Liver (tissue), 9 donors: ENCODE measurements around the gene CCDC74A. TPM values are rescaled to one million over a fixed set of nuclear protein-coding genes. Genes with fewer than 3 reads are reported as not detected.
"Not testable (repeated sequence)": the region's sequence is repeated elsewhere in the genome, so short reads cannot be mapped to it uniquely, and the experiment has no call there.

Source experiments
- DNase-seq: peaks from one replicate; pipeline ENCODE4 v3.0.0-alpha.2; 2017; ENCODE audit warnings: low spot score
- H3K27ac ChIP-seq, 2 donors: one replicate each; pipeline ENCODE4 v1.7.0; 2013; ENCODE audit warnings: inconsistent platforms in 2 of 2, low read length in 2 of 2, control low read depth in 1 of 2, low read depth in 1 of 2, mild to moderate bottlenecking in 1 of 2
- H3K27me3 ChIP-seq, 4 donors: one replicate each; pipeline versions ENCODE4 v1.6.1 to v1.7.0; 2013; ENCODE audit warnings: low read length in 3 of 4, inconsistent platforms in 1 of 4, mild to moderate bottlenecking in 1 of 4, moderate library complexity in 1 of 4; ENCODE audit not compliant: control insufficient read depth in 4 of 4, insufficient read depth in 4 of 4
- H3K36me3 ChIP-seq, 4 donors: one replicate each; pipeline versions ENCODE4 v1.6.1 to v1.7.0; 2013; ENCODE audit warnings: low read length in 3 of 4, mild to moderate bottlenecking in 3 of 4, low read depth in 1 of 4, moderate library complexity in 1 of 4; ENCODE audit not compliant: control insufficient read depth in 4 of 4, insufficient read depth in 3 of 4
- H3K4me1 ChIP-seq, 4 donors: one replicate each; pipeline versions ENCODE4 v1.6.1 to v1.7.0; 2013; ENCODE audit warnings: low read length in 3 of 4, mild to moderate bottlenecking in 3 of 4, moderate library complexity in 1 of 4; ENCODE audit not compliant: control insufficient read depth in 4 of 4, insufficient read depth in 4 of 4
- H3K4me3 ChIP-seq, 3 donors: one replicate each; pipeline versions ENCODE4 v1.6.1 to v1.7.0; 2013; ENCODE audit warnings: low read length in 3 of 3, control low read depth in 1 of 3, low read depth in 1 of 3, mild to moderate bottlenecking in 1 of 3
- H3K9ac ChIP-seq, 2 donors: one replicate each; pipeline ENCODE4 v1.7.0; 2013; ENCODE audit warnings: low read length in 2 of 2, mild to moderate bottlenecking in 2 of 2, moderate library complexity in 2 of 2, control low read depth in 1 of 2, low read depth in 1 of 2
- H3K9me3 ChIP-seq, 4 donors: one replicate each; pipeline versions ENCODE4 v1.6.1 to v1.7.0; 2013; ENCODE audit warnings: low read length in 3 of 4; ENCODE audit not compliant: control insufficient read depth in 4 of 4
- ATF3 ChIP-seq: IDR thresholded peaks from 2 replicates; pipeline ENCODE4 v1.6.1; 2016; ENCODE audit warnings: antibody characterized with exemption
- EGR1 ChIP-seq, 2 donors: IDR thresholded peaks; 2 replicates each; pipeline ENCODE4 v1.6.1; 2016 to 2018; ENCODE audit warnings: antibody characterized with exemption in 2 of 2, low read depth in 2 of 2
- FOXA1 ChIP-seq: IDR thresholded peaks from 2 replicates; pipeline ENCODE4 v1.6.1; 2016; ENCODE audit warnings: antibody characterized with exemption
- FOXA2 ChIP-seq: IDR thresholded peaks from 2 replicates; pipeline ENCODE4 v1.6.1; 2016; ENCODE audit warnings: antibody characterized with exemption
- GABPA ChIP-seq, 2 donors: IDR thresholded peaks in 1 of 2; conservative IDR thresholded peaks in 1 of 2; 2 replicates each; pipeline ENCODE4 v1.6.1; 2016; ENCODE audit warnings: antibody characterized with exemption in 2 of 2, mild to moderate bottlenecking in 1 of 2, moderate library complexity in 1 of 2
- HNF4A ChIP-seq, 2 donors: conservative IDR thresholded peaks; 2 replicates each; pipeline ENCODE4 v1.6.1; 2016; ENCODE audit warnings: antibody characterized with exemption in 2 of 2, mild to moderate bottlenecking in 2 of 2
- HNF4G ChIP-seq: IDR thresholded peaks from 2 replicates; pipeline ENCODE4 v1.6.1; 2016; ENCODE audit warnings: antibody characterized with exemption
- JUND ChIP-seq, 2 donors: IDR thresholded peaks; 2 replicates each; pipeline ENCODE4 v1.6.1; 2016; ENCODE audit warnings: antibody characterized with exemption in 2 of 2
- MAX ChIP-seq: IDR thresholded peaks from 2 replicates; pipeline ENCODE4 v1.6.1; 2016; ENCODE audit warnings: antibody characterized with exemption
- NR2F2 ChIP-seq: IDR thresholded peaks from 2 replicates; pipeline ENCODE4 v1.6.1; 2016; ENCODE audit warnings: antibody characterized with exemption
- RAD21 ChIP-seq, 2 donors: IDR thresholded peaks; 2 replicates each; pipeline ENCODE4 v1.6.1; 2016; ENCODE audit warnings: antibody characterized with exemption in 2 of 2, mild to moderate bottlenecking in 2 of 2
- REST ChIP-seq: IDR thresholded peaks from 2 replicates; pipeline ENCODE4 v1.6.1; 2016; ENCODE audit warnings: antibody characterized with exemption, mild to moderate bottlenecking
- RXRA ChIP-seq, 2 donors: IDR thresholded peaks; 2 replicates each; pipeline ENCODE4 v1.6.1; 2017 to 2018; ENCODE audit warnings: antibody characterized with exemption in 2 of 2, mild to moderate bottlenecking in 1 of 2
- SP1 ChIP-seq: IDR thresholded peaks from 2 replicates; pipeline ENCODE4 v1.6.1; 2018; ENCODE audit warnings: antibody characterized with exemption, mild to moderate bottlenecking
- TAF1 ChIP-seq: conservative IDR thresholded peaks from 2 replicates; pipeline ENCODE4 v1.6.1; 2016; ENCODE audit warnings: antibody characterized with exemption, mild to moderate bottlenecking
- YY1 ChIP-seq: IDR thresholded peaks from 2 replicates; pipeline ENCODE4 v1.6.1; 2016; ENCODE audit warnings: antibody characterized with exemption, mild to moderate bottlenecking
- WGBS: extraction: QIAGEN DNeasy Blood & Tissue Kit; methylation state at CpG from one replicate; pipeline ENCODE4 v1.1.7; 2013; 5-methylcytosine and 5-hydroxymethylcytosine counted together
- polyA plus RNA-seq, 2 donors: library from polyadenylated mRNA; stranded (reverse) in 1 of 2; unstranded in 1 of 2; fragments of 200-250 nt in 1 of 2; fragments of >200 nt in 1 of 2; fragmentation: Nextera tagmentation in 1 of 2; extraction: Ambion mirVana in 1 of 2; gene quantifications; one replicate each; pipeline versions ENCODE4 v1.2.1 to v1.2.3, GENCODE V29; 2013 to 2015
- total RNA-seq, 2 donors: library from RNA; depleted of rRNA; stranded (reverse); fragments of >200 nt; gene quantifications; one replicate each; pipeline ENCODE4 v1.2.3, GENCODE V29; 2014
- TF ChIP-seq, protein P1 (sequence below): IDR thresholded peaks from 2 replicates; pipeline ENCODE4 v1.6.1; 2016; ENCODE audit warnings: antibody characterized with exemption
- TF ChIP-seq, protein P2 (sequence below): fragments of 150-350 bp; IDR thresholded peaks from 2 replicates; pipeline ENCODE4 v1.5.1; 2017; ENCODE audit warnings: improper control_type of control experiment, low read depth, low read length; ENCODE audit not compliant: missing input control
- donor health status: healthy.
- donor health status: healthy.
- donor health status: healthy.
- donor health status: healthy.
- donor health status: healthy.

CCDC74A gene
- total and polyA plus RNA-seq, 4 donors: 0.37 to 1.1 (median 0.47) TPM

- Histone ChIP-seq H3K9ac (no peak overlapping the region), H3K4me1 (no peaks in the 10 kb centered on the region), H3K27me3 (peaks cover 0 to 6% (median 0%) of the 10 kb centered on the region in 4 donors), H3K4me3 (no peak overlapping the region), H3K9me3 (no peaks in the 10 kb centered on the region), H3K27ac (no peak overlapping the region), H3K36me3 (no peaks in the 10 kb centered on the region)
- TF ChIP-seq EGR1 (IDR thresholded peaks at IDR 0.05; ENCODE audit: low read depth in 2 of 2) (no peak), YY1 (no peak), RAD21 (IDR thresholded peaks at IDR 0.05) (no peak), RXRA (IDR thresholded peaks at IDR 0.05) (no peak), JUND (IDR thresholded peaks at IDR 0.05) (no peak), GABPA (IDR thresholded peaks at IDR 0.05 in 1 of 2, conservative IDR thresholded peaks at IDR 0.05 in 1 of 2) (no peak), HNF4A (conservative IDR thresholded peaks at IDR 0.05) (no peak), REST (no peak), FOXA2 (no peak), TAF1 (no peak), FOXA1 (no peak), SP1 (no peak), NR2F2 (no peak), ATF3 (no peak), HNF4G (no peak), MAX (no peak)
- TF ChIP-seq, protein P1, sequence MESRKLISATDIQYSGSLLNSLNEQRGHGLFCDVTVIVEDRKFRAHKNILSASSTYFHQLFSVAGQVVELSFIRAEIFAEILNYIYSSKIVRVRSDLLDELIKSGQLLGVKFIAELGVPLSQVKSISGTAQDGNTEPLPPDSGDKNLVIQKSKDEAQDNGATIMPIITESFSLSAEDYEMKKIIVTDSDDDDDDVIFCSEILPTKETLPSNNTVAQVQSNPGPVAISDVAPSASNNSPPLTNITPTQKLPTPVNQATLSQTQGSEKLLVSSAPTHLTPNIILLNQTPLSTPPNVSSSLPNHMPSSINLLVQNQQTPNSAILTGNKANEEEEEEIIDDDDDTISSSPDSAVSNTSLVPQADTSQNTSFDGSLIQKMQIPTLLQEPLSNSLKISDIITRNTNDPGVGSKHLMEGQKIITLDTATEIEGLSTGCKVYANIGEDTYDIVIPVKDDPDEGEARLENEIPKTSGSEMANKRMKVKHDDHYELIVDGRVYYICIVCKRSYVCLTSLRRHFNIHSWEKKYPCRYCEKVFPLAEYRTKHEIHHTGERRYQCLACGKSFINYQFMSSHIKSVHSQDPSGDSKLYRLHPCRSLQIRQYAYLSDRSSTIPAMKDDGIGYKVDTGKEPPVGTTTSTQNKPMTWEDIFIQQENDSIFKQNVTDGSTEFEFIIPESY: no peak
- TF ChIP-seq, protein P2, sequence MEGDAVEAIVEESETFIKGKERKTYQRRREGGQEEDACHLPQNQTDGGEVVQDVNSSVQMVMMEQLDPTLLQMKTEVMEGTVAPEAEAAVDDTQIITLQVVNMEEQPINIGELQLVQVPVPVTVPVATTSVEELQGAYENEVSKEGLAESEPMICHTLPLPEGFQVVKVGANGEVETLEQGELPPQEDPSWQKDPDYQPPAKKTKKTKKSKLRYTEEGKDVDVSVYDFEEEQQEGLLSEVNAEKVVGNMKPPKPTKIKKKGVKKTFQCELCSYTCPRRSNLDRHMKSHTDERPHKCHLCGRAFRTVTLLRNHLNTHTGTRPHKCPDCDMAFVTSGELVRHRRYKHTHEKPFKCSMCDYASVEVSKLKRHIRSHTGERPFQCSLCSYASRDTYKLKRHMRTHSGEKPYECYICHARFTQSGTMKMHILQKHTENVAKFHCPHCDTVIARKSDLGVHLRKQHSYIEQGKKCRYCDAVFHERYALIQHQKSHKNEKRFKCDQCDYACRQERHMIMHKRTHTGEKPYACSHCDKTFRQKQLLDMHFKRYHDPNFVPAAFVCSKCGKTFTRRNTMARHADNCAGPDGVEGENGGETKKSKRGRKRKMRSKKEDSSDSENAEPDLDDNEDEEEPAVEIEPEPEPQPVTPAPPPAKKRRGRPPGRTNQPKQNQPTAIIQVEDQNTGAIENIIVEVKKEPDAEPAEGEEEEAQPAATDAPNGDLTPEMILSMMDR: no peak
- DNase-seq: no peak
These were observed 40.2 kb downstream of the CCDC74A start for GRCh38 chr2:131567891-131568290.

- not testable (repeated sequence) for H3K4me1 ChIP-seq, DNase-seq, H3K27ac ChIP-seq, H3K36me3 ChIP-seq, H3K9ac ChIP-seq, H3K27me3 ChIP-seq, H3K9me3 ChIP-seq, H3K4me3 ChIP-seq
- WGBS: 47% methylated on average over 1 of the region's 1 CpG
These were observed 40.7 kb downstream of the CCDC74A start for GRCh38 chr2:131568401-131568800.
